Measurements from ENCODE around the gene CD177.

- no peak for TF ChIP-seq CTCF (IDR thresholded peaks at IDR 0.05)
- TF ChIP-seq ZFX (IDR thresholded peaks at IDR 0.05; ENCODE audit: borderline replicate concordance) = no peak
Observed at GRCh38 chr19:43409415-43409814, 55.9 kb downstream of the CD177 start.

Data from 22Rv1 (cell line).